Measurements from ENCODE around the gene MOB3A. TPM values are rescaled to one million over a fixed set of nuclear protein-coding genes. Genes with fewer than 3 reads are reported as not detected.

The MOB3A gene
- polyA plus RNA-seq, 1 donor from 2014 or later: 136 TPM

Other genes with a start within 250 kb of the MOB3A start
- 13.7 TPM for gene REXO1, start 247.8 kb downstream of the MOB3A start, polyA plus RNA-seq
- 1.8 TPM for gene KLF16, start 232.7 kb downstream of the MOB3A start, polyA plus RNA-seq
- gene ABHD17A, start 210.8 kb downstream of the MOB3A start, polyA plus RNA-seq: 107 TPM
- gene ADAT3, start 190.9 kb downstream of the MOB3A start, polyA plus RNA-seq: 7.4 TPM
- 43.1 TPM for gene SCAMP4, start 190.9 kb downstream of the MOB3A start, polyA plus RNA-seq
- gene CSNK1G2, start 155.2 kb downstream of the MOB3A start, polyA plus RNA-seq: 28.8 TPM
- 8.2 TPM for gene BTBD2, start 80.6 kb downstream of the MOB3A start, polyA plus RNA-seq
- 83.9 TPM for gene MKNK2, start 45.1 kb downstream of the MOB3A start, polyA plus RNA-seq
- 0.83 TPM for gene IZUMO4, start 589 bp upstream of the MOB3A start, polyA plus RNA-seq
- 23.7 TPM for gene AP3D1, start 55.2 kb upstream of the MOB3A start, polyA plus RNA-seq
- 2.7 TPM for gene DOT1L, start 67.6 kb upstream of the MOB3A start, polyA plus RNA-seq
- gene PLEKHJ1, start 140.0 kb upstream of the MOB3A start, polyA plus RNA-seq: 163 TPM
- 37.8 TPM for gene SF3A2, start 140.5 kb upstream of the MOB3A start, polyA plus RNA-seq
- 0.15 TPM for gene AMH, start 153.0 kb upstream of the MOB3A start, polyA plus RNA-seq
- gene JSRP1, start 160.1 kb upstream of the MOB3A start, polyA plus RNA-seq: 4.3 TPM
- gene PEAK3, start 185.8 kb upstream of the MOB3A start, polyA plus RNA-seq: 0.26 TPM
- gene LINGO3, start 211.8 kb upstream of the MOB3A start, polyA plus RNA-seq: 14.7 TPM
- gene LSM7, start 232.3 kb upstream of the MOB3A start, polyA plus RNA-seq: 308 TPM
- gene SPPL2B, start 232.4 kb upstream of the MOB3A start, polyA plus RNA-seq: 20.8 TPM